Cardiac septum (tissue), 1 donor: ENCODE results near the gene FADS6. TPM values are rescaled to one million over a fixed set of nuclear protein-coding genes. Genes with fewer than 3 reads are reported as not detected.

Source experiments
- DNase-seq: peaks from one replicate; pipeline ENCODE4 v3.0.0-alpha.2; 2020; ENCODE audit warnings: low spot score
- intact Hi-C: fragments of 100-400 bp; cut with DNase I; formaldehyde crosslinking; loops from one replicate; pipeline ENCODE4 v1.14.0; 2022
- total RNA-seq: library from RNA; stranded (reverse); fragmentation: NEBNext Ultra II Directional; extraction: Animal tissue kit (Norgen Biotek cat#: 25700); gene quantifications from one replicate; pipeline ENCODE4 v1.2.1, GENCODE V29; 2021
- donor health status: DM: no; HTN: no; CAD: no.

Gene FADS6
- total RNA-seq, 1 donor from 2014 or later: not detected

DNA sequence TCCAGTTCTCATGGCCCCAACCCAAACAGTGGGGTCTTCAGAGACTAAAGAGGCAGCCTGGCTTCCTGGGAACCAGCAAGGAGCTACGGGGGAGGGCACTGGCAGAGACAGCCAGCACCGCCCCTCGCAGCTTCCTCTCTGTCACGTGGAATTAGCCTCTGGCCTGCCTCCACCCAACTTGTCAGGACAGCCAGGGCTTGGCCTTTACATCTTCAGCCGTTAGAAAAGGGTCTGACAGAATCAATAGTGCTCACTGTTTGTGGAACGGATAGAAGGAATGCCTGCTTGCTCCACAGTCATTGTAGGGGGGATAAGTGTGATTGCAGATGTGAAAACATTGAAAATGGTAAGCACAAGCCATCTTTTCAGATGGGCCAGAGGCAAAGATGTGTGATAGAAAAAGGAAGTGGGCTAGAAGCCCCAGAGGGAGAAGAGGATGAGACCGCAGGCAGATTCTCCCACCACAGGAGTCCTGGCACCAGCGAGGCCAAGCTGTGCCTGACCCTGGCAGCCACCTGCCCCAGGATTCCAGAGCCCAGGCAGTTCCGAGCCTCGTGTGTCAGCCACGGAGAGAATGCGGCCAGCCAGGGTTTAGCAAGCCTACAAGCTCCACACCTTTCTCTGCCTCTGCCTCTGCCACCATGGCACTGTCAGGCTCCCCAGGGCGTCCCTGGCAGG lies 52.3 kb downstream of the FADS6 start:
- peak; percentile 83 for DNase-seq
- intact Hi-C loops: no loop called here

DNA sequence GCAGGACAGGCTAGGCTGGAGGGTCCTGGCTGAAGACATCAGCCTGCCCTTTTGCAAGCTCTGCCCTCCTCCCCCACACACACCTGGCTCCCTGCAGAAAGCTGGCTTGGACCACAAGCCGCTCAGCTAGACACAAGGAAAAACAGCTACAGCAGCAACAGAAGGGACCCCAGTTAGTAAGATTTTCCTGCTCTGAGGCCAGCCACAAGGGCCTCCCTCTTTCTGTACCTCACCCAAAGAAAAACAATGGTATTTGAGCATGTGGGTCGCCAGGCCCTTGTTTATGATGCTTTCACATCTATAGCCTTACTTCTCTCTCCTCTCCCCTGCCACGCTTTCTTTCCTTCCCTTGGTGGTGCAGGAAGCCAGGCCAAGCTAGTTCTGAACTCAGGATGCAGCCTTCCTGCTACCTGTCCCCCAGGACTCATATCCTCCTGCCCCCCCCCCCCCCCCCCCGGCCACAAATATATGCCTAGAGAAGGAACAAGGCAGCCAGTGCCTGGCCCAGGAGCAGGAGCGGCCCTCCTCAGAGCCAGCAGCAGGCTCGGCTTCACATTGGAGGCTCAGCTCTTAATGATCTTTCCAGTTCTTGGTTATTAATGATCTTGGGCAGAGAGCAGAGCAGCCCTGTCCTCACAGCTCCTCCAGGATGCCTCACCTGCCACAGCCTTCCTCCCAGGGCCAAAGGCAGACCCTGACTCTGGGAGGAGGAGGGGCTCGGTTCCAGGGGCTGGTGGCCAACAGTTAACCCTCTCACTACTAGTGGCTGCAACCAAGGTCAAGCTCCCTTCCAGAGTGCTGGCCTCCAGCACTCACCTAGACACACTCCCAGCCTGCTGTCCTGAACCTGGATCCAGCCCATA lies 53.2 kb downstream of the FADS6 start:
- intact Hi-C loops: no loop called here
- DNase-seq: no peak

DNA sequence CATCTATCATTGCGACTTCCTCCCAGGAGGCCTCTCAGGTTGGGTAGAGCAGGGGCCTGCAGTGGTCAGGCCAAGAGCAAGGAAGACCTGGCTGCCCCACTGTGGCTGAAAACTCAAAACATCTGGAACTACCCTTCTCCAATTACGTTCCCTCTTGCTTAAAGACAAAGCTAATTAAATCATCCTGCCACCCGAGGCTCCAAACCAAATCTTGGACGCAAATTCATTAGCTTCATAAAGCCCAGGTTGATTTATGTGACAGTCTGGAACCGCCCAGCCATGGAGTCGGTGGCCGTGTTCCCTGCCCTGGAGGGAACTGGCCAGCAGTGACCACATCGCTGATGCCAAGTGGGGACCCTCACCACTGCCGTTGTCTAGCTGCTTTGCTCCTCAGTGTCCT lies 55.2 kb downstream of the FADS6 start:
- intact Hi-C loops: no loop called here
- no peak for DNase-seq

DNA sequence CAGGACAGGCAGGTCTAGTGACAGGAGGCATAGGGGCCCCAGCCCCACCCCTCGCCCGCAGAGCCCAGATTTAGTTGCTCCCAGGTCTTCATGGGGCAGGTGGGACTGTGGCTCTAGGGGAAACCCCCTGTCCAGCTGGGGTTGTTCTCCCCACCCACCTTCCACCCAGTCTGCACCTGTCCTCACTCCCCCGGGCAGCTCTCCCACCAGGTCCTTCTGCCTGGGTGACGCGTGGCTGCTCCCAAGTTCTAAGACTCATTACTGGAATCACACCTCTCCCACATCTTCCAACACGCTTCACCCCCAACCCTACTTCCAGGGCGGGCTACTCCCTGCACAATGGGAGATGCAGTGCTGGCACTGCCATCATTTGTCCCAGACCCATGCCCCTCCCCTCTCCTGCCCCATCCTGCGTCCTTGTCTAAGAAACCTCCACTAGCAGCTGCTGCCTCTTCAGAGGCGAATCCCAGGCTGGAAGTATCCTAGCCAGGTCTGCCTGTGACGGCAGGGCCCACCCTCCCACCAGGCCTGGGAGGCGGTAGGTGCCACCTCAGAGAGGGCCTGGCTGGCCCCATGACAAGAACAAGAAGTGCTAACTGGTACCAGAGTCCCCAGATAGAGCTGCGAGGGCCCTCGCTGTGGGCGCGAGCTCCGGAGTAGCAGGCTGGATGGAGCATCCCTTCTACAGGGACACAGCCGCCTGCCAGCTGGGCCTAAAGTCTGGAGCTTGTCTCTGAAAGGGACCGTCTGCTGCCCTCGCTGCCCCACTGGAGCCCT lies 56.6 kb downstream of the FADS6 start:
- DNase-seq: no peak
- intact Hi-C loops: no loop called here

DNA sequence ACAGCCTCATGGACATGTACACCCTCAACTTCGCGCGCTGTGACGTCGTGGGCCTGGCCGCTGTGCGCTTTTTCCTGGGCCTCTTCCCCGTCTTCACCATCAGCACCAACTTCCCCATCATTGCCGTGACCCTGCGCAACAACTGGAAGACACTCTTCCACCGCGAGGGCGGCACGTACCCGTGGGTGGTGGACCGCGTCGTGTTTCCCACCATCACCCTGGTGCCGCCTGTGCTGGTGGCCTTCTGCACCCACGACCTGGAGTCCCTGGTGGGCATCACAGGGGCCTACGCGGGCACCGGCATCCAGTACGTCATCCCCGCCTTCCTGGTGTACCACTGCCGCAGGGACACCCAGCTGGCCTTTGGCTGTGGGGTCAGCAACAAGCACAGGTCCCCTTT lies 57.2 kb downstream of the FADS6 start:
- intact Hi-C loops: no loop called here

DNA sequence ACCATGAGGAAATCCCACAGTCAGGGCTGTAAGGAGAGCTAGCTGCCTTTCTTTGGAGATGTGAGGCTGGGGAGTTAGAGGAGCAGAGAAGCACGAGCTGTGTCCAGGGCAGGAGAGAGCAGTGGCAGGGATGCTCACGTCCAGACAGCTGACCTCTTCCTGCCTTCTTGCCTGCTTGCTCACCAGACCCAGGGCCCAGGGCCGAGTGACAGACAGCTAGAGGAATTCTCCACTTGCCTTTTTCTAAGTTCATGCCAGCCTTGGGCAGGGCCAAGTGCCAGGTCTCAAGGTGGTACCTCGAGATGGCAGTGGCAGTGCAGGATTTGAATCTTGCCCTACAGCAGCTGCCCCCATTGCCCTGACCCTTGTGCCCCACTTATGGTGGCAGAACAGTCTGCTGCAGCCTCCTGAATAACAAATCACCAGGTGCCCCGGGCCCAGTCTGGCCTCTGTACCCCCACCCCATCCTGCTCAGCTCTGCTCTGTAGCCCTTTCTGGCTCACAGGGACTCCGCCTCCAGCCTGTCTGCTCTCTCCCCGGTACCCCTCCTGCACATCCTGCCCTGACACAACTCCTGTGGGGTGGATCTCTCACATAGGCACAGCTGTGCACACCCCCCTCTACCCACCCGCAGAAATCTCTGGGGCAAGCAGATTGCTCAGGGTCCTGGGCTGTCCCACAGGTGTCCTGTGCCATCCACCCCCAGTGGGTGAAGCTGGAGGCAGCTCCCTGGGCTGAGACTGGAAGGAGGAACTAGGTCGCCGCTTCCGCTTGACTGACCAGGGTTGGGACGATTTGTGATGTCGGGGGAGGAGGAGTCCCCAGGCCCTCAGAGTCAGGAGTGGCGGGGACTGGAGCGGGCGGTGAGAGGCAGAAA lies 59.7 kb downstream of the FADS6 start:
- no peak for DNase-seq
- intact Hi-C loops: no loop called here

More for the DNA sequence above, 57.2 kb downstream of the FADS6 start:
- no peak for DNase-seq

DNA sequence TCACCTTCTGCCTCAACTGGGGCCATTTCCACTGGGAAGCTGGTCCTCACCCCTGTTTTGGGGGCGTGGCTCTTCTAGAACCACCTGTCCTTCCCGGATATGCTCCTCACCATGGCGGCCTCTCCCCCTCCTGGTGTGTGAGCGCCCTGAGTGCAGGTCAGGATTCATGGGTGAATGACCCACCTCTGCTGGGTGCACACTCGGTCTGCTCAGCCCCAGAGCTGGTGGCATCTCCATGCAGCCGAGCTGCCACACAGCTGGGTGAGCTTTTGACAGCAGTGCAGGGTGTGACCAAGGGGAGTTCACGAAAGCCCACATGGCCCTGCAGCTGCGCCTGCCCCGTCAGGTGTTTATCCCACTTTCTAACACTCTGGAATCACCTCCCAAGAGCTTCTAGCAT lies 61.0 kb downstream of the FADS6 start:
- no peak for DNase-seq

DNA sequence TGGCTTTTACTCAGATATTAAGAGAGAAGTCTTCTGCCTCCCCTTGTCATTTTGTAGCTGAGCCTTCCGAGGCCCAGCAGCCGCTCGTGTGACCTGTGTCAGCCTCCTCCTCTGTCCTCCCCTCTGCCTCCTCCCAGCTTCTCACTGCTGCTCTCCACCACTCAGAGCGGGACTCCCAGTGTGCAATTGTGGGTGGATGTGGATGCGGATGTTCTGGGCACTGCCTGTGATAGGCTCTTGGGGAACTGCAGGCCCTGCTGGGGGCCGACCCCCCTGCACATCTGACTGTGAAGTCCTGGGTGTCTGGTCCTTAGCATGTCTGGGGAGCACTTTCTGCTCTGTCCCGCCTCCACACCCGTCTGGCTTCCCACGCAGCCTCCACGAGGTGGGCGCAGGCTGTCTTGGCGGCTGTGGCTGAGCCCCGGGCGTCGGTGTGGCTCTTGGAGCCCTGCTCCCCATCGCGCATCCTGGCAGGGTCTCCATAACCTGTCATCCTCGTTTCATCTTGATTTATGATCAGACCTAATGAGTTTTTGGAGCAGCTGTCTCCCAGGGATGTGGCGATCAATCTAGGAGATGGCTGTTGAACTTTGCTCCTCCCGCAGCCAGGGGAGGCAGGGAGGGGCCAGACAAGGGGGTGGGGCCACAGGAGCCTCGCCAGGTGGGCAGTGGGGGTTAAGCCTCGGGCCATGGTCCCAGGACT lies 61.8 kb downstream of the FADS6 start:
- DNase-seq: no peak
- intact Hi-C loops: no loop called here

More for the DNA sequence above, 61.0 kb downstream of the FADS6 start:
- intact Hi-C loops: no loop called here

DNA sequence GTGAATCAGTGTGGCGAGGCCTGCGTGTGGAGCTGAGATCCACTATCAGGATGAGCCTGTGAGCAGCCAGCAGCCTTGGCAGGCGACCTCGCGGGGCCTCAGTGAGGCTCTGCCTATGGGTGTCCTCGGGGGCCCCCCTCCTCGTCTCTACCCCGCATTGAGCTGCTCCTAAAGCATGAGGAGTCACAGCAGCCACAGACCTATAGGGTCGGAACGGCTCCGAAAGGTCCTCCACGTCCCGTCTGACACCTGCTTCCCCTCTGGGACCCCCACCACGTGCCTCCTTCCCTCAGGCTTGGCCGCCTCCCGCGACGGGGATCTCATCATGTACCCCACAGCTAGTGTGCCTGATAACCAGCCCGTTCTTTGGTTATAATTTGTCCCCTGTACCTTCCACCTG lies 62.6 kb downstream of the FADS6 start:
- intact Hi-C loops: no loop called here
- no peak for DNase-seq

DNA sequence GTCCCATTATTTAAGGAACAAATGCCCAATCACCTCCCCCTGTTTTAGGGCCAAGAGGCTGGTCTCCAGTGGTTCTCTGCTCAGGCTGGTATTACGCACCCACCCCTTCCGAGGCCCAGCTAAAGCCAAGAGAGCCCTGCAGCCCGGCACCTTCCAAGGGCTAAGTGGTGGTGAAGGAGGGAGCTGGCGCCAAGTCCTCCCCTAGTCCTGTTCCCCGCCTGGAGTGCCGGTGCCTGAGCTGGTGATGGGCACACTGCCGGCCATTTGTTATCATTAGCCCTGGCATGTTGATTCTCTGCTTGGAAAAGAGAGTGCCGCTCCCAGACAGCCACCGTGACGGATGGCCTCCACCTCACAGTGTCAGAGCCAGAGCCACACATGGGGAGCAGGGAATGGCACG lies 65.6 kb downstream of the FADS6 start:
- DNase-seq: no peak
- intact Hi-C loops: no loop called here

Other genes starting within 250 kb of the FADS6 start
- 0.46 TPM for gene CD300LF, start 180.7 kb downstream of the FADS6 start, total RNA-seq
- 0.94 TPM for gene RAB37, start 156.4 kb downstream of the FADS6 start, total RNA-seq
- gene NHERF1, start 145.0 kb downstream of the FADS6 start, total RNA-seq: 10.1 TPM
- gene NAT9, start 117.3 kb downstream of the FADS6 start, total RNA-seq: 27.6 TPM
- 0.70 TPM for gene GRIN2C, start 33.7 kb downstream of the FADS6 start, total RNA-seq
- 3.9 TPM for gene FDXR, start 20.6 kb downstream of the FADS6 start, total RNA-seq
- not detected for gene USH1G, start 29.6 kb upstream of the FADS6 start, total RNA-seq
- gene OTOP2, start 30.6 kb upstream of the FADS6 start, total RNA-seq: not detected
- not detected for gene OTOP3, start 42.3 kb upstream of the FADS6 start, total RNA-seq
- 9.0 TPM for gene HID1, start 79.1 kb upstream of the FADS6 start, total RNA-seq
- gene CDR2L, start 94.0 kb upstream of the FADS6 start, total RNA-seq: 20.1 TPM
- 39.3 TPM for gene MRPL58, start 119.0 kb upstream of the FADS6 start, total RNA-seq
- 616 TPM for gene ATP5PD, start 153.3 kb upstream of the FADS6 start, total RNA-seq
- gene KCTD2, start 153.6 kb upstream of the FADS6 start, total RNA-seq: 43.2 TPM
- 22.7 TPM for gene SLC16A5, start 194.3 kb upstream of the FADS6 start, total RNA-seq
- gene ARMC7, start 216.3 kb upstream of the FADS6 start, total RNA-seq: 8.0 TPM
- 27.7 TPM for gene NT5C, start 238.1 kb upstream of the FADS6 start, total RNA-seq